NCI-H1417 (cell line): ENCODE data around the gene TENM3.

Source experiments
- DNase-seq, 3 experiments: peaks; one replicate each; lab custom pipeline; 2025; lab: John Stamatoyannopoulos, UW

Gene TENM3

GRCh38 chr4:182288534-182288933 lies 45.3 kb downstream of the TENM3 start:
- DNase-seq: no peak

GRCh38 chr4:182289809-182290208 lies 46.6 kb downstream of the TENM3 start:
- DNase-seq: no peak

- DNase-seq: no peak
Measured at GRCh38 chr4:182291175-182291574, 48.0 kb downstream of the TENM3 start.

- DNase-seq: no peak
Measured at GRCh38 chr4:182291597-182292270, 48.5 kb downstream of the TENM3 start.

GRCh38 chr4:182292612-182293011 lies 49.4 kb downstream of the TENM3 start:
- no peak for DNase-seq

- no peak for DNase-seq
Measured at GRCh38 chr4:182293691-182294255, 50.6 kb downstream of the TENM3 start.

- DNase-seq: no peak
Measured at GRCh38 chr4:182294451-182294850, 51.2 kb downstream of the TENM3 start.

- no peak for DNase-seq
Measured at GRCh38 chr4:182297659-182298058, 54.5 kb downstream of the TENM3 start.

GRCh38 chr4:182301736-182302135 lies 58.5 kb downstream of the TENM3 start:
- DNase-seq: no peak

- no peak for DNase-seq
Measured at GRCh38 chr4:182303847-182304246, 60.6 kb downstream of the TENM3 start.

- DNase-seq: peak in 2 of 3 experiments; percentile 16 to 63
Measured at GRCh38 chr4:182306792-182307507, 63.7 kb downstream of the TENM3 start.

GRCh38 chr4:182307746-182308145 lies 64.5 kb downstream of the TENM3 start:
- peak in 1 of 3 experiments; percentile 15 for DNase-seq

GRCh38 chr4:182309877-182310276 lies 66.7 kb downstream of the TENM3 start:
- no peak for DNase-seq

- DNase-seq: no peak
Measured at GRCh38 chr4:182310316-182310715, 67.1 kb downstream of the TENM3 start.

GRCh38 chr4:182310962-182311361 lies 67.8 kb downstream of the TENM3 start:
- DNase-seq: no peak

- DNase-seq: no peak
Measured at GRCh38 chr4:182314537-182314936, 71.3 kb downstream of the TENM3 start.

- DNase-seq: no peak
Measured at GRCh38 chr4:182318256-182318655, 75.1 kb downstream of the TENM3 start.

- no peak for DNase-seq
Measured at GRCh38 chr4:182320092-182320491, 76.9 kb downstream of the TENM3 start.

- DNase-seq: no peak
Measured at GRCh38 chr4:182320580-182320979, 77.4 kb downstream of the TENM3 start.

GRCh38 chr4:182324282-182324681 lies 81.1 kb downstream of the TENM3 start:
- DNase-seq: no peak

- DNase-seq: no peak
Measured at GRCh38 chr4:182325397-182325796, 82.2 kb downstream of the TENM3 start.

- no peak for DNase-seq
Measured at GRCh38 chr4:182325848-182326255, 82.7 kb downstream of the TENM3 start.

GRCh38 chr4:182328505-182328904 lies 85.3 kb downstream of the TENM3 start:
- DNase-seq: no peak
